ENCODE data around the gene EFCC1. TPM values are rescaled to one million over a fixed set of nuclear protein-coding genes. Genes with fewer than 3 reads are reported as not detected.

Gene EFCC1
- total RNA-seq, 3 donors from 2014 or later = 1.6 to 3.9 (median 1.8) TPM

- intact Hi-C loops (cut with DNase I; ENCODE audit: low total_unique reads) = no loop called here
These were observed 4.9 kb upstream of the EFCC1 start for GRCh38 chr3:128996200-128996599.

DNA sequence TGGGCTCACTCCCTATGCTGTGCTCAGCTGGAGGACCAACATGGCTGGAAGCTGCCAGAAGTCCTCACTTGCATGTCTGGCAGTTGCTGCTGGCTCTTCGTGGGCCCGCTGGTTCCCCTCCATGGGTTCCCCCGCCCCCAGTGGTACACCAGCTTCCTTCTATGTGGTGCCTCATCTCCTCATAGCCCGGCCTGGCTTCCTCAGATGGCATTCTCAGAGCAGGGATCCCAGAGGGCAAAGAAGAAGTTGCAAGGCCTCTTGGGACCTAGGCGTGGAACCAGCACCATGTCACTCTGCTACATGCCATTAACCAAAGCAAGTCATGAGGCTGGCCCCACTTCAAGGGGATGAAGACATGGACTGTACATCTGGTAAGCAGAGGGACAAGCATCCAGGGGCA is 4.4 kb upstream of the EFCC1 start:
- Histone ChIP-seq H3K36me3 (no peaks in the 10 kb centered on the region), H3K27ac (no peak overlapping the region), H3K27me3 (peaks cover 0 to 5% of the 10 kb centered on the region in 2 donors), H3K9me3 (no peaks in the 10 kb centered on the region), H3K4me3 (no peak overlapping the region), H3K4me1 (peaks cover 5 to 7% of the 10 kb centered on the region in 2 donors)
- intact Hi-C loops (cut with DNase I; ENCODE audit: low total_unique reads) = no loop called here
- no peak for TF ChIP-seq POLR2A (IDR thresholded peaks at IDR 0.05)
- TF ChIP-seq CTCF (IDR thresholded peaks at IDR 0.05) = no peak
- no peak for TF ChIP-seq POLR2AphosphoS5 (IDR thresholded peaks at IDR 0.05)
- DNase-seq (ENCODE audit: low spot score in 2 of 2) = no peak

More at GRCh38 chr3:128996200-128996599, 4.9 kb upstream of the EFCC1 start:
- Histone ChIP-seq H3K27ac (no peak overlapping the region), H3K27me3 (no peaks in the 10 kb centered on the region), H3K4me3 (no peak overlapping the region), H3K4me1 (peaks cover 1 to 5% of the 10 kb centered on the region in 2 donors), H3K9me3 (no peaks in the 10 kb centered on the region), H3K36me3 (no peaks in the 10 kb centered on the region)
- no peak for TF ChIP-seq CTCF (IDR thresholded peaks at IDR 0.05)
- no peak for TF ChIP-seq POLR2AphosphoS5 (IDR thresholded peaks at IDR 0.05)
- no peak for TF ChIP-seq POLR2A (IDR thresholded peaks at IDR 0.05)
- no peak for DNase-seq (ENCODE audit: low spot score in 2 of 2)

- no peak overlapping the region for H3K27ac ChIP-seq
- H3K27me3 ChIP-seq = peaks cover 0 to 14% of the 10 kb centered on the region in 2 donors
- H3K9me3 ChIP-seq = no peaks in the 10 kb centered on the region
- peaks cover 5 to 8% of the 10 kb centered on the region in 2 donors for H3K4me1 ChIP-seq
- no peak for DNase-seq (ENCODE audit: low spot score in 2 of 2)
- no peak for TF ChIP-seq CTCF (IDR thresholded peaks at IDR 0.05)
- no peak for TF ChIP-seq POLR2A (IDR thresholded peaks at IDR 0.05)
- no peak for TF ChIP-seq POLR2AphosphoS5 (IDR thresholded peaks at IDR 0.05)
- H3K4me3 ChIP-seq = no peak overlapping the region
- no peaks in the 10 kb centered on the region for H3K36me3 ChIP-seq
- intact Hi-C loops (cut with DNase I; ENCODE audit: low total_unique reads) = no loop called here
These were observed 3.5 kb upstream of the EFCC1 start for GRCh38 chr3:128997486-128998133.

GRCh38 chr3:128998561-128998960 is 2.5 kb upstream of the EFCC1 start:
- peaks cover 0 to 24% of the 10 kb centered on the region in 2 donors for H3K27me3 ChIP-seq
- intact Hi-C loops (cut with DNase I; ENCODE audit: low total_unique reads) = no loop called here
- H3K9me3 ChIP-seq = no peaks in the 10 kb centered on the region
- no peak overlapping the region for H3K4me3 ChIP-seq
- peaks cover 5 to 8% of the 10 kb centered on the region in 2 donors for H3K4me1 ChIP-seq
- TF ChIP-seq POLR2A (IDR thresholded peaks at IDR 0.05) = no peak
- no peak for TF ChIP-seq POLR2AphosphoS5 (IDR thresholded peaks at IDR 0.05)
- no peak for TF ChIP-seq CTCF (IDR thresholded peaks at IDR 0.05)
- no peak for DNase-seq (ENCODE audit: low spot score in 2 of 2)
- no peak overlapping the region for H3K27ac ChIP-seq
- H3K36me3 ChIP-seq = no peaks in the 10 kb centered on the region

DNA sequence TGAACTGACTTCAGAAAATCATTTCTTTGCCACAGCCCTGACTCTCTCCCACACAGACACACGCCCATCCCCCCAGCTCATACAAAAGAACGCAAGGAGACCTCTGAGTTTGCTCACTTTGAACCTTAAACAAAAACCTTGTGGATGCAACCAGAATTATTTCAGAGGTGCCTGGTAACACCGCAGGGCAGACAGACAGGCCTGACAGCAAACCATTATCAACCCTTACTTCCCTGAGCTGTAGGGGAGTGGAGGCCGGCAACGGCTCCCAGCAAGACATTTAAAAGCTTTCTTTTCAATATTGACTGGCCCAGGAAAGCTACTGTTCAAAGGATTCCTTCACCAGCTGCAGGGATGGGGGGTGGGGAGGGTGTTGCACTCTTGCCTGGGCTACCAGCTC is 2.0 kb upstream of the EFCC1 start:
- intact Hi-C loops (cut with DNase I; ENCODE audit: low total_unique reads) = loop anchor here (1.0 kb wide), 1 partner anchor 17 kb away; no protein-coding TSS in a partner anchor
- H3K4me1 ChIP-seq = peaks cover 7 to 8% of the 10 kb centered on the region in 2 donors
- no peak overlapping the region for H3K4me3 ChIP-seq
- no peaks in the 10 kb centered on the region for H3K36me3 ChIP-seq
- H3K9me3 ChIP-seq = no peaks in the 10 kb centered on the region
- H3K27me3 ChIP-seq = peaks cover 0 to 27% of the 10 kb centered on the region in 2 donors
- no peak for TF ChIP-seq POLR2A (IDR thresholded peaks at IDR 0.05)
- TF ChIP-seq POLR2AphosphoS5 (IDR thresholded peaks at IDR 0.05) = no peak
- TF ChIP-seq CTCF (IDR thresholded peaks at IDR 0.05) = no peak
- no peak for DNase-seq (ENCODE audit: low spot score in 2 of 2)
- H3K27ac ChIP-seq = no peak overlapping the region
